GM12874 (cell line): ENCODE measurements around the gene KDM1A.

ENCODE experiments used
- TF ChIP-seq, protein P1 (sequence below): IDR thresholded peaks from 2 replicates; pipeline ENCODE4 v1.5.1; 2011; ENCODE audit warnings: low read depth, mild to moderate bottlenecking, control low read depth, low read length, moderate library complexity; ENCODE audit not compliant: insufficient read depth

The KDM1A gene

GRCh38 chr1:23111600-23112535, 92.6 kb downstream of the KDM1A start:
- TF ChIP-seq, protein P1, sequence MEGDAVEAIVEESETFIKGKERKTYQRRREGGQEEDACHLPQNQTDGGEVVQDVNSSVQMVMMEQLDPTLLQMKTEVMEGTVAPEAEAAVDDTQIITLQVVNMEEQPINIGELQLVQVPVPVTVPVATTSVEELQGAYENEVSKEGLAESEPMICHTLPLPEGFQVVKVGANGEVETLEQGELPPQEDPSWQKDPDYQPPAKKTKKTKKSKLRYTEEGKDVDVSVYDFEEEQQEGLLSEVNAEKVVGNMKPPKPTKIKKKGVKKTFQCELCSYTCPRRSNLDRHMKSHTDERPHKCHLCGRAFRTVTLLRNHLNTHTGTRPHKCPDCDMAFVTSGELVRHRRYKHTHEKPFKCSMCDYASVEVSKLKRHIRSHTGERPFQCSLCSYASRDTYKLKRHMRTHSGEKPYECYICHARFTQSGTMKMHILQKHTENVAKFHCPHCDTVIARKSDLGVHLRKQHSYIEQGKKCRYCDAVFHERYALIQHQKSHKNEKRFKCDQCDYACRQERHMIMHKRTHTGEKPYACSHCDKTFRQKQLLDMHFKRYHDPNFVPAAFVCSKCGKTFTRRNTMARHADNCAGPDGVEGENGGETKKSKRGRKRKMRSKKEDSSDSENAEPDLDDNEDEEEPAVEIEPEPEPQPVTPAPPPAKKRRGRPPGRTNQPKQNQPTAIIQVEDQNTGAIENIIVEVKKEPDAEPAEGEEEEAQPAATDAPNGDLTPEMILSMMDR = no peak

DNA sequence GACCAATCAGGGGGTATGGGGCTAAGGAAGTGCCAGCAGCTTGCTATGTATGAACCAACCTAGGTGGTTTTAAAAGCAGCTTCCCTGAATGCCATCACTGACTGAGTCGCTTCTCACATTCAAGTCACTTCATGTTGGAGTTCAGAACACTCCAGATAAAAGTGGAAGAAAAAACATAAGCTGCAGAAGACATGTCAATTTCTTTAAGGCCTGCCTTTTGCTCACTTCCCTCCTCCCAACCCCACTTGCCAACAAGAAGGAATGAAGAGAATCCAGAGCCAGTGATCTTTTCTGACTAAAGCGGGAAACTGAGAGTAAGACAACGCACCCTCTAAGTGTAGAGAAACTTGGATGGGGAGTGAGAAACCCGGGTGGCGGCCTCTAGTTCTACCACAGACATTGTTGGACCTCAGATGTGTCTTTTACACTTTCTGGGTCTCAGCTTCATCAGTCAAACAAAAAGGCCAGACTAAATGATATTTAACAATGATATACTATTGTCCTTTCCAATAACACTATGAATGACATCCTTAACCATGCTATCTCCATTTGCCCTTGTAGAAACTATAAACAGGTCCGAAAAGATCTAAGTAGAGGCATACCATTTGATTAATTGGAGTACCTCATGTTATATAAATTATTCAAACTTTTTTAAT, 95.3 kb downstream of the KDM1A start:
- TF ChIP-seq, protein P1 = no peak

- TF ChIP-seq, protein P1 = no peak
These were observed 97.1 kb downstream of the KDM1A start for GRCh38 chr1:23116216-23116836.

GRCh38 chr1:23116921-23117699, 97.8 kb downstream of the KDM1A start:
- TF ChIP-seq, protein P1 = no peak

- TF ChIP-seq, protein P1 = no peak
These were observed 99.1 kb downstream of the KDM1A start for GRCh38 chr1:23118407-23118806.

DNA sequence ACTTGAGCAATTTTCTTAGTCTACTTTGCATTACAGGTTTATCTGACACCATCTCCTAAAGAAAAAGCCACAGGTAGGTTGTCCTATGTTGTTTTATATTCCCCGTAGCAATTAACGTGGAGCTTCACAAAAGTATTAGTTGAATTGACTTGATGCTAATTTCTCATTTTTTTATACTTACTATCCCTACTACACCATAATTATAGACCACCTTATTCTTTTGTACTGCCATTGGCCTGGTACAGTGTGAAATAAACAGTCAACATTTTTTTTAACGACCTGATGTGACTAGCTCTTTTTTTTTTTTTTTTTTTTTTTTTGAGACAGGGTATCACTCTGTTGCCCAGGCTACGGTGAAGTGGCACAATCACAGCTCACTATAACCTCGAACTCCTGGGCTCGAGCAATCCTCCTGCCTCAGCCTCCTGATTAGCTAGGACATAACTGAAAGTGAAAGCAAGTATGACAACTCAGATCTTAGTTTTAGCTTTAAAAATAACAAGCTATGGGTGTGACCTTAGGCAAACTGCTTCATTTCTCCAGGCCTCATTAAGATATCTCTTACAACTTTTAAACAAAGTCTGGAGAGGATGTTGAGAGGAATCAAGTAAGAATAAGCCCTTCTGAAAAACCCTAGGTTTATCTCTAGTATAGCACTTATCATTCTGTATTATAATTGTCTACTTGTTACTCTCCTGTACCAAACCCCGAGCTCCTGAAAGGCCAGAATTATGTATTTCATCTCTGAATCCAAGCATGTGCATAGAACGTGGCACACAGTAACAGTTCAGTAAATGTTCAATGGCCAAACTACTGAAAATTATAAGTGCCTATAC, 99.9 kb downstream of the KDM1A start:
- TF ChIP-seq, protein P1 = no peak
